A673 (cell line): ENCODE data around the gene BNIP1. TPM values are rescaled to one million over a fixed set of nuclear protein-coding genes. Genes with fewer than 3 reads are reported as not detected.

Experiments used
- Bru-seq: library from RNA; stranded (reverse); fragments of 400-500 nt; gene quantifications from one replicate; lab custom pipeline; 2021; lab: Mats Ljungman, UMichigan
- BruChase-seq, 2 experiments: library from RNA; stranded (reverse); fragments of 400-500 nt; gene quantifications; one replicate each; lab custom pipeline; 2021; lab: Mats Ljungman, UMichigan
- BruUV-seq: library from RNA; stranded (reverse); fragments of 400-500 nt; replicated peaks from 2 replicates; lab custom pipeline; 2021; lab: Mats Ljungman, UMichigan
- CTCF ChIA-PET: fragments of 300-600 bp; sonication (Branson Sonifier 250); formaldehyde crosslinking; loops from one replicate; lab custom pipeline; 2022; ENCODE audit warnings: antibody characterized with exemption; lab: Charles Lee
- POLR2A ChIA-PET: fragments of 300-600 bp; sonication (Branson Sonifier 250); formaldehyde crosslinking; loops from one replicate; lab custom pipeline; 2022; ENCODE audit warnings: antibody characterized with exemption; ENCODE audit not compliant: low non-redundant PET; lab: Charles Lee
- DNase-seq: peaks from one replicate; pipeline ENCODE4 v3.0.0-alpha.2; 2015; ENCODE audit warnings: low spot score
- H3K27ac ChIP-seq: fragments of 200-600 bp; sonication (generic); 2 replicates; pipeline ENCODE4 v1.5.1; 2016; ENCODE audit warnings: mixed run types, low read depth, mild to moderate bottlenecking, mixed read lengths, antibody characterized with exemption, low read length; ENCODE audit not compliant: poor library complexity, severe bottlenecking
- H3K27me3 ChIP-seq: fragments of 200-600 bp; sonication (generic); replicated peaks from 2 replicates; pipeline ENCODE4 v1.6.1; 2017; ENCODE audit warnings: mixed run types, low read depth, mild to moderate bottlenecking, mixed read lengths, antibody characterized with exemption, low read length; ENCODE audit not compliant: insufficient read depth, poor library complexity
- H3K36me3 ChIP-seq: fragments of 200-600 bp; sonication (generic); 2 replicates; pipeline ENCODE4 v1.6.1; 2016; ENCODE audit warnings: mixed run types, mild to moderate bottlenecking, mixed read lengths, antibody characterized with exemption, low read length; ENCODE audit not compliant: insufficient read depth, poor library complexity, severe bottlenecking
- H3K4me1 ChIP-seq: fragments of 200-600 bp; sonication (generic); 2 replicates; pipeline ENCODE4 v1.6.1; 2017; ENCODE audit warnings: mixed run types, mild to moderate bottlenecking, mixed read lengths, antibody characterized with exemption, low read length; ENCODE audit not compliant: insufficient read depth, poor library complexity, severe bottlenecking
- H3K4me3 ChIP-seq: fragments of 200-600 bp; sonication (generic); 2 replicates; pipeline ENCODE4 v1.5.1; 2016; ENCODE audit warnings: low read depth, mixed run types, mild to moderate bottlenecking, mixed read lengths, low read length; ENCODE audit not compliant: poor library complexity, severe bottlenecking
- H3K9me3 ChIP-seq: fragments of 200-600 bp; sonication (generic); 2 replicates; pipeline ENCODE4 v1.6.1; 2016; ENCODE audit warnings: mixed run types, low read depth, mild to moderate bottlenecking, mixed read lengths, antibody characterized with exemption, low read length; ENCODE audit not compliant: poor library complexity, severe bottlenecking
- EZH2 ChIP-seq: fragments of 200-600 bp; sonication (generic); IDR thresholded peaks from 2 replicates; pipeline ENCODE4 v1.6.1; 2017; ENCODE audit warnings: borderline replicate concordance, low read depth, mild to moderate bottlenecking, mixed read lengths, antibody characterized with exemption, low read length; ENCODE audit not compliant: poor library complexity, severe bottlenecking
- intact Hi-C: fragments of 100-400 bp; cut with micrococcal nuclease; formaldehyde crosslinking; loops from one replicate; pipeline ENCODE4 v1.10.0; 2022; ENCODE audit not compliant: unreplicated experiment
- long read RNA-seq: library from polyadenylated mRNA; stranded (forward); transcript quantifications from one replicate; pipeline ENCODE4 v2.0.0, GENCODE V29; 2022
- total RNA-seq: library from RNA; stranded (reverse); gene quantifications from 2 replicates; pipeline ENCODE4 v1.2.3, GENCODE V29; 2021
- TF ChIP-seq, protein P1 (sequence below): fragments of 300-800, 200-600 bp; sonication (generic); conservative IDR thresholded peaks from 2 replicates; pipeline ENCODE4 v1.5.1; 2017; ENCODE audit warnings: low read depth, mild to moderate bottlenecking, antibody characterized with exemption, low read length, moderate library complexity, mixed read lengths

Gene BNIP1, protein sequence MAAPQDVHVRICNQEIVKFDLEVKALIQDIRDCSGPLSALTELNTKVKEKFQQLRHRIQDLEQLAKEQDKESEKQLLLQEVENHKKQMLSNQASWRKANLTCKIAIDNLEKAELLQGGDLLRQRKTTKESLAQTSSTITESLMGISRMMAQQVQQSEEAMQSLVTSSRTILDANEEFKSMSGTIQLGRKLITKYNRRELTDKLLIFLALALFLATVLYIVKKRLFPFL
- total RNA-seq (14.7 and 15.5 TPM in 2 replicates), Bru-seq, nascent RNA (percentile 65 among the genes with signal in this experiment), BruChase-seq, experiment 1, labeled RNA remaining after a 2-hour chase (percentile 54 among the genes with signal in this experiment), BruChase-seq, experiment 2, labeled RNA remaining after a 6-hour chase (percentile 54 among the genes with signal in this experiment)
- long read RNA-seq, transcript BNIP1-202 (6 exons, 1,184 nt), result major isoform, 17 of 56 reads
- long read RNA-seq, partial matches to known transcripts, result 34 of 56 reads
- long read RNA-seq, other reads (novel, unspliced or antisense), result 4 of 56 reads

DNA sequence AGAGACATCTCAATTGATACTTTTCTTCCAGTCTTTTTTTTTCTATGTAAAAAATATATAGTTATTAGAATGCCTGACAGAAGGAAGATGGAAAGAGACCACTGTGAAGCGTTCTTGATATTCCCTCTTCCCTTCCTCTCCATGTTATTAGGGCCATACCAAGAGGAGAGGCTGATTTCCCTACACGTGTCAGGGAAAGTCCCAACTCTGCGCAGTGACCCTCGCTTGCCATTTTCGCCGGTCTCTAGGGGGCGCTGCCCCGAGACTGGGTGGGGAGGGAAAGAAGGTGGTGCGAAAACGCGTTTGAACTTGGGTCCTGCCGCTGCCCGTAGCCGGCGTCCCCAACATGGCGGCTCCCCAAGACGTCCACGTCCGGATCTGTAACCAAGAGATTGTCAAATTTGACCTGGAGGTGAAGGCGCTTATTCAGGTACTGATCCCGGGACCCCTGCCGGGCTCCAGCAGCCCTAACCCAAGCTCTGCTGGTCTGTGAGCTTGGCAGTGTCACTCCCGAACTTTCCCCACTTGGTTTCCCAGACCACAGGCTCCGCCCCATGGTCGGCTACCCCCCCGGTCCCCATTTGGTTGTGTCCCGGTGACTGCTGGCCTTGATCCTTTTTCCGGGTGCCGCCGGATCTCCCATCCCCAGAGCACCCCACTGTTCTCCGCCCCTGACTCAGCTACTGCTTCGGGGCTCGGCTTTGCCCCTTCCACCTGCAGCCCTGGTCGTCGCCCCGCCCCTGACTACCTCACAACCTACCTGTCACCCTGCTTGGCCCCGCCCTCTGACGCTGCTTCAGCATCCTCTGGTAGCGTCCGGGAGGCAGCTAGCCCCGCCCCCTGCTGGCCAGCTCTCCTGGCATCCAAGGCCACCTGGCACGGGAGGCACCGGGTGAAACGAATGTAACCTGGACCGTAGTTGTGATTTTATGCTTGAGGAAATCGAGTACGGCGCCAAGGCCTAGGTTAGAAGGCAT is at the start of gene BNIP1:
Gene BNIP1 (plus strand): TSS at position 332 of the 977 bp plus-strand sequence. CDS start 15 bp downstream, at position 347.
- peak within 1 kb of the TSS; percentile 96 for H3K4me3 ChIP-seq
- no peak for TF ChIP-seq EZH2
- TF ChIP-seq, protein P1, sequence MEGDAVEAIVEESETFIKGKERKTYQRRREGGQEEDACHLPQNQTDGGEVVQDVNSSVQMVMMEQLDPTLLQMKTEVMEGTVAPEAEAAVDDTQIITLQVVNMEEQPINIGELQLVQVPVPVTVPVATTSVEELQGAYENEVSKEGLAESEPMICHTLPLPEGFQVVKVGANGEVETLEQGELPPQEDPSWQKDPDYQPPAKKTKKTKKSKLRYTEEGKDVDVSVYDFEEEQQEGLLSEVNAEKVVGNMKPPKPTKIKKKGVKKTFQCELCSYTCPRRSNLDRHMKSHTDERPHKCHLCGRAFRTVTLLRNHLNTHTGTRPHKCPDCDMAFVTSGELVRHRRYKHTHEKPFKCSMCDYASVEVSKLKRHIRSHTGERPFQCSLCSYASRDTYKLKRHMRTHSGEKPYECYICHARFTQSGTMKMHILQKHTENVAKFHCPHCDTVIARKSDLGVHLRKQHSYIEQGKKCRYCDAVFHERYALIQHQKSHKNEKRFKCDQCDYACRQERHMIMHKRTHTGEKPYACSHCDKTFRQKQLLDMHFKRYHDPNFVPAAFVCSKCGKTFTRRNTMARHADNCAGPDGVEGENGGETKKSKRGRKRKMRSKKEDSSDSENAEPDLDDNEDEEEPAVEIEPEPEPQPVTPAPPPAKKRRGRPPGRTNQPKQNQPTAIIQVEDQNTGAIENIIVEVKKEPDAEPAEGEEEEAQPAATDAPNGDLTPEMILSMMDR, result peak; percentile 85
- H3K27me3 ChIP-seq, result no peaks in the 10 kb centered on the region
- peaks cover 6% of the 10 kb centered on the region for H3K36me3 ChIP-seq
- no peaks in the 10 kb centered on the region for H3K9me3 ChIP-seq
- H3K4me1 ChIP-seq, result no peaks in the 10 kb centered on the region
- ChIA-PET CTCF (interaction anchor here (1.2 kb wide), 1 partner anchor 161 kb away, joined by 5 read pairs; the partner anchor contains the start of gene ATP6V0E1), POLR2A (no interaction called here)
- peak; percentile 93 for DNase-seq
- intact Hi-C loops, result loop anchor here (10.0 kb wide), 1 partner anchor 160 kb away; the partner anchor contains the start of gene ATP6V0E1
- peak within 1 kb of the TSS; percentile 91 for H3K27ac ChIP-seq
- TSS peak; percentile 59 for BruUV-seq

DNA sequence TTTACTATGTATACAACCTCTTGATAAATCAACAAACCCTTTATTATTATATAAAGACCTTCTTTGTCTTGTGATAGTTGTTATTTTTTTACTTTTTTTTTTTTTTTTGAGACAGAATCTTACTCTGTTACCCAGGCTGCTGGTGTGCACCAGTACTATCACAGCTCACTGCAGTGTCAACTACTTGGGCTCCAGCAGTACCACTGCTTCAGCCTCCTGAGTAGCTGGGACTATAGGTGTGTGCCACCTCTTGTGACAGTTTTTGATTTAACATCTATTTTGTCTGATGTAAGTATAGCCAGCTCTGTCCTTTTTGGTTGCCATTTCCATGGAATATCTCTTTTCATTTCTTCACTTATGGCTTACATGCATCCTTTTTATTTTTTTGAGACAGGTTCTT is 45.5 kb upstream of the BNIP1 start:
- TF ChIP-seq, protein P1, result no peak
- TF ChIP-seq EZH2, result no peak
- ChIA-PET POLR2A (no interaction called here), CTCF (no interaction called here)
- Histone ChIP-seq H3K36me3 (no peaks in the 10 kb centered on the region), H3K4me1 (no peaks in the 10 kb centered on the region), H3K27me3 (no peaks in the 10 kb centered on the region), H3K4me3 (no peak overlapping the region), H3K9me3 (peaks cover 6% of the 10 kb centered on the region), H3K27ac (no peak overlapping the region)
- no TSS peak for BruUV-seq
- DNase-seq, result no peak
- intact Hi-C loops, result no loop called here

DNA sequence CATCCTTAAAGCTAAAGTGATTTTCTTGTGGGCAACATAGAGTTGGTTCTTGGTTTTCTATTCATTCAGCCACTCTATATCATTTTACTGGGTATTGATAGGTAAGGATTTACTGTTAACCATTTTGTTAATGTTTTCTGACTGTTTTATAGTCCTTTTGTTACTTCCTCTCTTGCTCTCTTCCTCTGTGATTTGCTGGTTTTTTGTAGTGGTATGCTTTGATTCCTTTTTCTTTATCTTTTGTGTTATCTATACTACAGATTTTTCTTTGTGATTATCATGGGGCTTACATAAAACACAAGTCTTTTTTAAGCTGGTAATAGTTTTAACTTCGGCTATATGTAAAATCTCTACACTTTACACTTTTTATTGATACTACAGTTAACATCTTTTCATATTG is 44.9 kb upstream of the BNIP1 start:
- no peaks in the 10 kb centered on the region for H3K4me1 ChIP-seq
- H3K9me3 ChIP-seq, result peaks cover 6% of the 10 kb centered on the region
- no peak overlapping the region for H3K4me3 ChIP-seq
- intact Hi-C loops, result no loop called here
- TF ChIP-seq, protein P1, result no peak
- TF ChIP-seq EZH2, result no peak
- ChIA-PET POLR2A (no interaction called here), CTCF (no interaction called here)
- H3K27ac ChIP-seq, result no peak overlapping the region
- no peak for DNase-seq
- no peaks in the 10 kb centered on the region for H3K36me3 ChIP-seq
- BruUV-seq, result no TSS peak
- no peaks in the 10 kb centered on the region for H3K27me3 ChIP-seq
